HEK293 (cell line): Measurements from ENCODE around the gene MTHFD1L.

Experiments
- CTCF ChIA-PET: fragments of 350-600 bp; formaldehyde crosslinking; extraction: SDS; loops from one replicate; lab custom pipeline; 2021; ENCODE audit warnings: antibody characterized with exemption; lab: Yijun Ruan, JAX
- POLR2A ChIA-PET: fragments of 300-600 bp; formaldehyde crosslinking; extraction: SDS; loops from one replicate; lab custom pipeline; 2020; ENCODE audit warnings: antibody characterized with exemption, inconsistent platforms; lab: Yijun Ruan, JAX
- H3K27ac ChIP-seq: fragments of 200-500 bp; sonication (Bioruptor generic); 2 replicates; pipeline ENCODE4 v1.5.1; 2014; ENCODE audit warnings: low read depth, low read length, control low read depth, inconsistent platforms; ENCODE audit errors: extremely low read depth
- H3K36me3 ChIP-seq, 2 experiments: fragments of 200-500 bp in 1 of 2; sonication (Bioruptor generic) in 1 of 2; 1 replicate in 1 of 2; 2 replicates in 1 of 2; pipeline ENCODE4 v1.5.1; 2014 to 2017; ENCODE audit warnings: inconsistent platforms in 2 of 2, low read length in 2 of 2; ENCODE audit not compliant: control insufficient read depth in 2 of 2, insufficient read depth in 1 of 2
- H3K4me1 ChIP-seq: fragments of 200-500 bp; sonication (Bioruptor generic); 2 replicates; pipeline ENCODE4 v1.5.1; 2014; ENCODE audit warnings: mild to moderate bottlenecking, low read length, inconsistent platforms; ENCODE audit not compliant: control insufficient read depth, insufficient read depth
- H3K4me3 ChIP-seq: 2 replicates; pipeline ENCODE4 v1.5.1; 2011; ENCODE audit warnings: low read depth, mild to moderate bottlenecking, control low read depth, low read length, moderate library complexity
- H3K9me3 ChIP-seq: fragments of 200-500 bp; sonication (Bioruptor generic); 2 replicates; pipeline ENCODE4 v1.5.1; 2014; ENCODE audit warnings: low read depth, low read length, inconsistent platforms; ENCODE audit not compliant: control insufficient read depth, insufficient read depth
- FEZF1 ChIP-seq: fragments of 450-650 bp; formaldehyde crosslinking; IDR thresholded peaks from 2 replicates; pipeline ENCODE4 v1.5.1; 2016; ENCODE audit warnings: missing biosample characterization, missing genetic modification characterization
- KLF1 ChIP-seq: fragments of 450-650 bp; formaldehyde crosslinking; IDR thresholded peaks from 2 replicates; pipeline ENCODE4 v1.5.1; 2016; ENCODE audit warnings: missing biosample characterization, missing genetic modification characterization
- KLF16 ChIP-seq: fragments of 450-650 bp; formaldehyde crosslinking; IDR thresholded peaks from 2 replicates; pipeline ENCODE4 v1.5.1; 2017; ENCODE audit warnings: missing biosample characterization, missing genetic modification characterization
- KLF7 ChIP-seq: fragments of 450-650 bp; formaldehyde crosslinking; IDR thresholded peaks from 2 replicates; pipeline ENCODE4 v1.5.1; 2016; ENCODE audit warnings: missing biosample characterization, missing genetic modification characterization, borderline replicate concordance
- SALL2 ChIP-seq: fragments of 450-650 bp; formaldehyde crosslinking; IDR thresholded peaks from 2 replicates; pipeline ENCODE4 v1.5.0; 2017; ENCODE audit warnings: missing biosample characterization, mild to moderate bottlenecking, missing genetic modification characterization, borderline replicate concordance
- SETDB1 ChIP-seq: IDR thresholded peaks from one replicate; pipeline ENCODE4 v1.6.1; 2017; ENCODE audit warnings: mild to moderate bottlenecking, low read length, moderate library complexity, mixed read lengths; ENCODE audit not compliant: insufficient read length
- TSHZ1 ChIP-seq: fragments of 450-650 bp; formaldehyde crosslinking; IDR thresholded peaks from 2 replicates; pipeline ENCODE4 v1.5.1; 2016; ENCODE audit warnings: missing biosample characterization, missing genetic modification characterization, borderline replicate concordance
- WT1 ChIP-seq: fragments of 450-650 bp; formaldehyde crosslinking; IDR thresholded peaks from 2 replicates; pipeline ENCODE4 v1.5.1; 2016; ENCODE audit warnings: missing biosample characterization, missing genetic modification characterization
- ZBTB1 ChIP-seq: fragments of 450-650 bp; formaldehyde crosslinking; IDR thresholded peaks from 2 replicates; pipeline ENCODE4 v1.5.1; 2016; ENCODE audit warnings: missing biosample characterization, missing genetic modification characterization
- ZBTB17 ChIP-seq: fragments of 450-650 bp; formaldehyde crosslinking; IDR thresholded peaks from 2 replicates; pipeline ENCODE4 v1.5.1; 2016; ENCODE audit warnings: missing biosample characterization, missing genetic modification characterization
- ZBTB26 ChIP-seq: fragments of 450-650 bp; formaldehyde crosslinking; optimal IDR thresholded peaks from 2 replicates; pipeline ENCODE3; 2016; ENCODE audit warnings: missing biosample characterization, mild to moderate bottlenecking, missing genetic modification characterization
- ZNF112 ChIP-seq: fragments of 450-650 bp; formaldehyde crosslinking; IDR thresholded peaks from 2 replicates; pipeline ENCODE4 v1.5.0; 2017; ENCODE audit warnings: missing biosample characterization, missing genetic modification characterization
- ZNF114 ChIP-seq: fragments of 450-650 bp; formaldehyde crosslinking; IDR thresholded peaks from 2 replicates; pipeline ENCODE4 v1.5.0; 2017; ENCODE audit warnings: missing biosample characterization, missing genetic modification characterization
- ZNF121 ChIP-seq: fragments of 450-650 bp; formaldehyde crosslinking; IDR thresholded peaks from 2 replicates; pipeline ENCODE4 v1.5.1; 2016; ENCODE audit warnings: missing biosample characterization, missing genetic modification characterization
- ZNF133 ChIP-seq: fragments of 450-650 bp; formaldehyde crosslinking; IDR thresholded peaks from 2 replicates; pipeline ENCODE4 v1.5.1; 2016; ENCODE audit warnings: missing biosample characterization, missing genetic modification characterization
- ZNF16 ChIP-seq: fragments of 450-650 bp; formaldehyde crosslinking; IDR thresholded peaks from 2 replicates; pipeline ENCODE4 v1.5.1; 2016; ENCODE audit warnings: low read depth, missing biosample characterization, missing genetic modification characterization
- ZNF214 ChIP-seq: fragments of 450-650 bp; formaldehyde crosslinking; IDR thresholded peaks from 2 replicates; pipeline ENCODE4 v1.5.1; 2017; ENCODE audit warnings: missing biosample characterization, mild to moderate bottlenecking, missing genetic modification characterization, borderline replicate concordance
- ZNF280C ChIP-seq: fragments of 450-650 bp; formaldehyde crosslinking; IDR thresholded peaks from 2 replicates; pipeline ENCODE4 v1.5.1; 2016; ENCODE audit warnings: missing biosample characterization, missing genetic modification characterization
- ZNF37A ChIP-seq: fragments of 450-650 bp; IDR thresholded peaks from 2 replicates; pipeline ENCODE4 v1.5.1; 2018; ENCODE audit warnings: missing biosample characterization, missing genetic modification characterization
- ZNF449 ChIP-seq: fragments of 450-650 bp; formaldehyde crosslinking; IDR thresholded peaks from 2 replicates; pipeline ENCODE4 v1.5.1; 2017; ENCODE audit warnings: missing biosample characterization, mild to moderate bottlenecking, missing genetic modification characterization, moderate library complexity
- ZNF510 ChIP-seq: fragments of 450-650 bp; formaldehyde crosslinking; IDR thresholded peaks from 2 replicates; pipeline ENCODE4 v1.5.1; 2018; ENCODE audit warnings: mild to moderate bottlenecking, missing genetic modification characterization, missing biosample characterization; ENCODE audit not compliant: insufficient replicate concordance
- ZNF529 ChIP-seq: fragments of 450-650 bp; formaldehyde crosslinking; IDR thresholded peaks from 2 replicates; pipeline ENCODE4 v1.5.1; 2017; ENCODE audit warnings: missing genetic modification characterization, missing biosample characterization; ENCODE audit not compliant: insufficient replicate concordance
- ZNF585B ChIP-seq: fragments of 450-650 bp; formaldehyde crosslinking; IDR thresholded peaks from 2 replicates; pipeline ENCODE4 v1.5.1; 2016; ENCODE audit warnings: missing biosample characterization, missing genetic modification characterization
- ZNF600 ChIP-seq: fragments of 450-650 bp; formaldehyde crosslinking; IDR thresholded peaks from 2 replicates; pipeline ENCODE4 v1.5.1; 2016; ENCODE audit warnings: missing biosample characterization, missing genetic modification characterization
- ZNF658 ChIP-seq: fragments of 450-650 bp; formaldehyde crosslinking; IDR thresholded peaks from 2 replicates; pipeline ENCODE4; 2016; ENCODE audit warnings: missing biosample characterization, missing genetic modification characterization
- ZNF792 ChIP-seq: fragments of 450-650 bp; formaldehyde crosslinking; IDR thresholded peaks from 2 replicates; pipeline ENCODE4 v1.5.1; 2016; ENCODE audit warnings: missing biosample characterization, missing genetic modification characterization
- ZSCAN23 ChIP-seq: fragments of 450-650 bp; formaldehyde crosslinking; IDR thresholded peaks from 2 replicates; pipeline ENCODE4 v1.5.1; 2016; ENCODE audit warnings: missing biosample characterization, missing genetic modification characterization

The MTHFD1L gene

GRCh38 chr6:150877928-150878327 is 12.4 kb downstream of the MTHFD1L start:
- ChIA-PET POLR2A (interaction anchor here (0.6 kb wide), 1 partner anchor 220 kb away, joined by 4 read pairs; no protein-coding TSS in a partner anchor), CTCF (interaction anchor here (0.6 to 4.1 kb wide), 4 partner anchors 14 to 447 kb away, joined by 3 to 18 read pairs (median 6); no protein-coding TSS in a partner anchor)
- no peak overlapping the region for H3K4me3 ChIP-seq
- no peak overlapping the region for H3K27ac ChIP-seq
- TF ChIP-seq ZBTB1 (tag by site-specific recombination) (no peak), ZNF600 (tag by site-specific recombination) (no peak), ZNF114 (tag by site-specific recombination) (no peak), ZBTB26 (tag by site-specific recombination) (no peak), ZNF133 (tag by site-specific recombination) (no peak), FEZF1 (tag by site-specific recombination) (no peak), WT1 (tag by site-specific recombination) (no peak), ZNF280C (tag by site-specific recombination) (no peak), SALL2 (tag by site-specific recombination) (no peak), ZNF529 (tag by site-specific recombination) (no peak), ZNF510 (no peak), SETDB1 (no peak), ZSCAN23 (tag by site-specific recombination) (no peak), ZNF112 (no peak), ZNF585B (no peak), ZNF658 (tag by site-specific recombination) (no peak), ZNF792 (tag by site-specific recombination) (no peak)
- H3K9me3 ChIP-seq: no peaks in the 10 kb centered on the region
- peaks cover 6% of the 10 kb centered on the region for H3K4me1 ChIP-seq
- peaks cover 0 to 7% of the 10 kb centered on the region in 2 experiments; a peak in 2 of 3 replicates for H3K36me3 ChIP-seq

- Histone ChIP-seq H3K27ac (no peak overlapping the region), H3K4me1 (peaks cover 6% of the 10 kb centered on the region), H3K36me3 (peaks cover 0 to 9% of the 10 kb centered on the region in 2 experiments; a peak in 2 of 3 replicates), H3K4me3 (no peak overlapping the region), H3K9me3 (no peaks in the 10 kb centered on the region)
- CTCF ChIA-PET: interaction anchor here (0.7 to 4.1 kb wide), 6 partner anchors 8 to 446 kb away, joined by 3 to 18 read pairs (median 6); no protein-coding TSS in a partner anchor
- POLR2A ChIA-PET: no interaction called here
- TF ChIP-seq ZNF37A (tag by site-specific recombination) (no peak), KLF7 (tag by site-specific recombination) (no peak), ZNF121 (tag by site-specific recombination) (no peak), ZNF114 (tag by site-specific recombination) (no peak), ZBTB17 (tag by site-specific recombination) (peak; percentile 60), ZNF214 (no peak), KLF16 (no peak), KLF1 (tag by site-specific recombination) (no peak), ZNF510 (no peak), ZNF449 (tag by site-specific recombination) (no peak), ZNF16 (no peak), TSHZ1 (tag by site-specific recombination) (no peak)
Measured at GRCh38 chr6:150878347-150879213, 13.1 kb downstream of the MTHFD1L start.
